AG09309 (cell line): Measurements from ENCODE around the gene PLEKHA8.
"Not testable (repeated sequence)": the region's sequence is repeated elsewhere in the genome, so short reads cannot be mapped to it uniquely, and the experiment has no call there.

ENCODE experiments used
- DNase-seq: peaks from one replicate; pipeline ENCODE4 v3.0.0-alpha.2; 2010; ENCODE audit warnings: low read depth
- H3K4me3 ChIP-seq: 2 replicates; pipeline ENCODE4 v1.5.1; 2011; ENCODE audit warnings: mild to moderate bottlenecking, low read depth, low read length, moderate library complexity; ENCODE audit not compliant: control insufficient read depth
- CTCF ChIP-seq: IDR thresholded peaks from 2 replicates; pipeline ENCODE4 v1.5.1; 2011; ENCODE audit warnings: mild to moderate bottlenecking, low read depth, low read length, inconsistent platforms; ENCODE audit not compliant: insufficient read depth, control insufficient read depth; ENCODE audit errors: missing control alignments

Gene PLEKHA8

DNA sequence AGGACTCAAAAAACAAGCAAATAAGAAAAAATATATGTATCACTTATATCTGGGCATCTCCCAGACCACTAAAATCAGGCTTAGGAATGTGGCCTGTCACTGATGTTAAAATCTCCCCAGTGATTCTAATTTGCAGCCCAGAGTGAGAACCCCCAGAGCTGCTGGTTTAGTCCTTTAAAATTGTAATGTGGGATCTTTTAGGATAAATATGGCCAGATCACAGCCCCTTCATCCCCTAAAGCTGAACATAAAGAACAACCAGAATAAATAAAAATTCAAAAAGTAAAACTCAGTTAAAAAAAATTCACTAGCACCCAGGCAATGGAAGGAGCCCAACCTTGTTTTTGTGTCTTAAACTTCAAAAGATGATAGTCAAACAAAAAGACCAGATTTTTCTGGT, 60.1 kb downstream of the PLEKHA8 start:
- DNase-seq = no peak
- no peak overlapping the region for H3K4me3 ChIP-seq
- no peak for TF ChIP-seq CTCF

- H3K4me3 ChIP-seq = no peak overlapping the region
- TF ChIP-seq CTCF = no peak
- no peak for DNase-seq
Measured at GRCh38 chr7:30090111-30090510, 61.9 kb downstream of the PLEKHA8 start.

DNA sequence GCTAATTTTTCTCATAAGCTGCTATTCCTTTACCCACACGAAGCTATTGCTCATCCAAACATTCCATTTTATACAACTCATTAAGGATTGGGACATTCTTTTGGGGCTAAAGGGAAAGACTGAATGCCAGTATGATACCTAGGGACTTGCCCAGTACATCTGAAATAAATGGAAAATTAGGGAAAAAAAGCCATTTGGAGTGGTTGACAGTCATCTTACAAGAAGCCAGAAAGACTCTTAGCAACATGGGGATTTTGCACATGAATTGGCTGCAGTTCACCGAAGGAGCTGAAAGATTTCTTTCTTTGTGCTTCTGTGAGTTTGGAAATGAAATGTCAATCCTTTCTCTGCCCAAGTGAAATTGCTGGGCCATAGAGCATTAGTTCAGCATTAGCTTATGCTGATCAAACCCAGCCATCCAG, 63.3 kb downstream of the PLEKHA8 start:
- peak; percentile 77 for DNase-seq
- no peak for TF ChIP-seq CTCF
- no peak overlapping the region for H3K4me3 ChIP-seq

GRCh38 chr7:30091987-30092386, 63.8 kb downstream of the PLEKHA8 start:
- TF ChIP-seq CTCF = no peak
- H3K4me3 ChIP-seq = no peak overlapping the region
- DNase-seq = no peak

- peak; percentile 35 for DNase-seq
Measured at GRCh38 chr7:30093420-30093952, 65.3 kb downstream of the PLEKHA8 start.

GRCh38 chr7:30098599-30098998, 70.4 kb downstream of the PLEKHA8 start:
- DNase-seq, H3K4me3 ChIP-seq: not testable (repeated sequence)

More at GRCh38 chr7:30093420-30093952, 65.3 kb downstream of the PLEKHA8 start:
- no peak overlapping the region for H3K4me3 ChIP-seq
- no peak for TF ChIP-seq CTCF

DNA sequence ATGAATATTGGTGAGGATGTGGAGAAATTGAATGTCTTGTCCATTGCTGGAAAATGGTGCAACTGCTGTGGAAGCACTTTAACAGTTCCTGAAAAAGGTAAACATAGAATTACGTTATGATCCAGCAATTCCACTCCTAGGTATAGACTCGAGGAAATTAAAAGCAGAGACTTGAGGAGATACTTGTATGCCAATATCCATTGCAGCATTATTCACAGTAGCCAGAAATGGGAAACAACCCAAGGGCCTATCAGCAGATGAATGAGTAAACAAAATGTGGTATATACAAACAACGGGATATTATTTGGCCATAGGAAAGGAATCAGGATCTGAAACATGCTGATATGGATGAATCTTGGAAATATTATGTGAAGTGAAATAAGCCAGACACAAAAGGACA, 74.1 kb downstream of the PLEKHA8 start:
- H3K4me3 ChIP-seq = no peak overlapping the region
- TF ChIP-seq CTCF = no peak
- DNase-seq = no peak
